Thoracic aorta (tissue), 2 donors: ENCODE measurements around the gene RPS27. TPM values are rescaled to one million over a fixed set of nuclear protein-coding genes. Genes with fewer than 3 reads are reported as not detected.

Source experiments
- ATAC-seq: fragments of 150-250 bp; one replicate; pipeline ENCODE4 v1.8.0; 2017; ENCODE audit warnings: low read depth; ENCODE audit not compliant: insufficient number of reproducible peaks, low FRiP score
- DNase-seq: peaks from one replicate; pipeline ENCODE4 v3.0.0-alpha.2; 2020; ENCODE audit warnings: low spot score
- H3K27ac ChIP-seq, 2 donors: fragments of 200-600 bp; sonication (generic); 1 replicate in 1 of 2; 2 replicates in 1 of 2; pipeline ENCODE4 v1.5.1; 2016; ENCODE audit warnings: mild to moderate bottlenecking in 2 of 2, moderate library complexity in 2 of 2
- H3K27me3 ChIP-seq: fragments of 200-600 bp; sonication (generic); replicated peaks from 2 replicates; pipeline ENCODE4 v1.6.0; 2016; ENCODE audit warnings: mild to moderate bottlenecking; ENCODE audit not compliant: insufficient read depth
- H3K36me3 ChIP-seq: fragments of 200-600 bp; sonication (generic); one replicate; pipeline ENCODE4 v1.5.1; 2016
- H3K4me1 ChIP-seq, 2 donors: fragments of 200-600 bp; sonication (generic); 1 replicate in 1 of 2; 2 replicates in 1 of 2; pipeline versions ENCODE4 v1.5.1 to v1.6.0; 2016; ENCODE audit warnings: low read depth in 2 of 2, mild to moderate bottlenecking in 1 of 2; ENCODE audit not compliant: control insufficient read depth in 1 of 2
- H3K4me3 ChIP-seq: fragments of 200-600 bp; sonication (generic); 2 replicates; pipeline ENCODE4 v1.5.1; 2016; ENCODE audit warnings: mild to moderate bottlenecking
- H3K9me3 ChIP-seq: fragments of 200-600 bp; sonication (generic); 2 replicates; pipeline ENCODE4 v1.5.1; 2016
- total RNA-seq, 2 donors: library from RNA; depleted of rRNA; stranded (reverse); fragments of >200 nt; gene quantifications; one replicate each; pipeline versions ENCODE4 v1.1.0 to v1.2.3, GENCODE V29; 2016
- TF ChIP-seq, protein P1 (sequence below): fragments of 200-600 bp; sonication (generic); IDR thresholded peaks from one replicate; pipeline ENCODE4 v1.5.1; 2019; ENCODE audit warnings: antibody characterized with exemption

RPS27 gene
- total RNA-seq, 2 donors from 2014 or later: 1,129 to 1,416 TPM

DNA sequence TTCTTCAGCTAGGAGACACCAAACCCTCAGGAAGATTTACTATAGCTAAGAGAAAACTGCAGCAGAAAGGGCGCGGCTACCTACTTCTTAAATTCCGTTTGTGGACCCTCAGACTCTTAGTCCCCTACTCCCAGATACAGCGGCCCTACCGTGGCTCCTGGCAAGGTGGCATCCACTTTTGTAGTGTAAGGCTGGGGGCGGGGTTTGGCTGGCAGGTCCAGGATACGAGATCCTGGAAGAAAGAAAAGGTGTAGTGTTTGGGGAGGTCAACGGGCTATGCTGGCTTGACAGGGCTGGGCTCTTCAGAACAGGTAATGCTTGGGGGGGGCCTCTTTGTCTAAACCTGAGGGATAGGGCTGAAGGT is 22.6 kb upstream of the RPS27 start:
- Histone ChIP-seq H3K9me3 (no peaks in the 10 kb centered on the region), H3K4me3 (peak overlapping the region; percentile 85), H3K27ac (peak overlapping the region; percentile 84 to 92), H3K27me3 (no peaks in the 10 kb centered on the region), H3K4me1 (peaks cover 22 to 32% of the 10 kb centered on the region in 2 donors), H3K36me3 (peaks cover under 1% of the 10 kb centered on the region)
- ATAC-seq (no peak), DNase-seq (no peak)
- TF ChIP-seq, protein P1, sequence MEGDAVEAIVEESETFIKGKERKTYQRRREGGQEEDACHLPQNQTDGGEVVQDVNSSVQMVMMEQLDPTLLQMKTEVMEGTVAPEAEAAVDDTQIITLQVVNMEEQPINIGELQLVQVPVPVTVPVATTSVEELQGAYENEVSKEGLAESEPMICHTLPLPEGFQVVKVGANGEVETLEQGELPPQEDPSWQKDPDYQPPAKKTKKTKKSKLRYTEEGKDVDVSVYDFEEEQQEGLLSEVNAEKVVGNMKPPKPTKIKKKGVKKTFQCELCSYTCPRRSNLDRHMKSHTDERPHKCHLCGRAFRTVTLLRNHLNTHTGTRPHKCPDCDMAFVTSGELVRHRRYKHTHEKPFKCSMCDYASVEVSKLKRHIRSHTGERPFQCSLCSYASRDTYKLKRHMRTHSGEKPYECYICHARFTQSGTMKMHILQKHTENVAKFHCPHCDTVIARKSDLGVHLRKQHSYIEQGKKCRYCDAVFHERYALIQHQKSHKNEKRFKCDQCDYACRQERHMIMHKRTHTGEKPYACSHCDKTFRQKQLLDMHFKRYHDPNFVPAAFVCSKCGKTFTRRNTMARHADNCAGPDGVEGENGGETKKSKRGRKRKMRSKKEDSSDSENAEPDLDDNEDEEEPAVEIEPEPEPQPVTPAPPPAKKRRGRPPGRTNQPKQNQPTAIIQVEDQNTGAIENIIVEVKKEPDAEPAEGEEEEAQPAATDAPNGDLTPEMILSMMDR: no peak

DNA sequence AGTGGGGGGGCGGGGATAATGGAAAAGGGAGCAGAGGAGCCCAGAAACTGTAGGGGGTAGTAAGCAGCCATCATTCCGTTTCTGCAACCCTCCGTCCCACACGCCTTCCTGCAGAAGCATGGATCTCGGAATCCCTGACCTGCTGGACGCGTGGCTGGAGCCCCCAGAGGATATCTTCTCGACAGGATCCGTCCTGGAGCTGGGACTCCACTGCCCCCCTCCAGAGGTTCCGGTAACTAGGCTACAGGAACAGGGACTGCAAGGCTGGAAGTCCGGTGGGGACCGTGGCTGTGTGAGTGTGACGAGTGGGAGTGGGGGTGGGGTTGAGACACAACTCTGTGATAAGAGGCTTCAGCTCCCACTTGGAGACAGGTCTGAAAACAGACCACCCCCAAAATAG is 22.2 kb upstream of the RPS27 start:
- peaks cover 5% of the 10 kb centered on the region for H3K36me3 ChIP-seq
- ATAC-seq (no peak), DNase-seq (no peak)
- H3K4me1 ChIP-seq: peaks cover 22 to 32% of the 10 kb centered on the region in 2 donors
- H3K9me3 ChIP-seq: no peaks in the 10 kb centered on the region
- H3K27ac ChIP-seq: peak overlapping the region in 1 of 2 donors; percentile 92
- peak overlapping the region; percentile 85 for H3K4me3 ChIP-seq
- no peaks in the 10 kb centered on the region for H3K27me3 ChIP-seq
- TF ChIP-seq, protein P1: no peak

DNA sequence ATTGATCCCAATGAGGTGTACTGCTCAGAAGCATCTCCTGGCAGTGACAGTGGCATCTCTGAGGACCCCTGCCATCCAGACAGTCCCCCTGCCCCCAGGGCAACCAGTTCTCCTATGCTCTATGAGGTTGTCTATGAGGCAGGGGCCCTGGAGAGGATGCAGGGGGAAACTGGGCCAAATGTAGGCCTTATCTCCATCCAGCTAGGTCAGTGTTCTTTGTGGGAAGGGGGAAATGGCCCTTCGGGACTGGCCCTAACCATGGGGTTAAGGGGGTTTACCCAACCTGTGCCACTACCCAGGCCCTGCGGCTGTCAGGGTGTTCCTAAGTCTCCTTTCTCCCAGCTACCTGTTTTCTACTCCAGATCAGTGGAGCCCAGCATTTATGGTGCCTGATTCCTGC is 21.6 kb upstream of the RPS27 start:
- H3K36me3 ChIP-seq: peaks cover 11% of the 10 kb centered on the region
- TF ChIP-seq, protein P1: no peak
- ATAC-seq (no peak), DNase-seq (no peak)
- H3K9me3 ChIP-seq: no peaks in the 10 kb centered on the region
- H3K4me3 ChIP-seq: no peak overlapping the region
- H3K27ac ChIP-seq: no peak overlapping the region
- H3K4me1 ChIP-seq: peaks cover 20 to 30% of the 10 kb centered on the region in 2 donors
- H3K27me3 ChIP-seq: no peaks in the 10 kb centered on the region

DNA sequence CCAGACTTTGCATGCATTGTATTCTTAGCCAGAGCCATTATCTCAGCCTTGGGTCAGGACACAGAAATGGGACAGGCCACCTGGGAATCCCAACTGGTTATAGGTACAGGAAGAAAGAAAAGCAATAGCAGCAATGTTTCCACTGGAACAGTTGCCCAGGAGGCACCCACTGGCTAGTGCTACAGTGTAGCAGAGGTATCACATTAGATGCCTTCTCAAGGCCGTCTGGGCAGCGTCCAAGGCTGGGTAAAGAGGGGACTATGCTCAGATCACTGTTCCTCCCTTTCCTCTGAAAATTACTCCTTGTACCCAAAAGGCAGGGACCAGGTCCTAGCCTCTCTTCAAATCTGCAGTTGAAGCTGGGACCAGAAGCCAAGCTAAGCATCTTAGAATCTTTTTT is 20.2 kb upstream of the RPS27 start:
- Histone ChIP-seq H3K36me3 (peaks cover 18% of the 10 kb centered on the region), H3K4me3 (no peak overlapping the region), H3K27ac (no peak overlapping the region), H3K4me1 (peaks cover 14 to 22% of the 10 kb centered on the region in 2 donors), H3K9me3 (no peaks in the 10 kb centered on the region), H3K27me3 (no peaks in the 10 kb centered on the region)
- DNase-seq (no peak), ATAC-seq (no peak)
- TF ChIP-seq, protein P1: no peak

DNA sequence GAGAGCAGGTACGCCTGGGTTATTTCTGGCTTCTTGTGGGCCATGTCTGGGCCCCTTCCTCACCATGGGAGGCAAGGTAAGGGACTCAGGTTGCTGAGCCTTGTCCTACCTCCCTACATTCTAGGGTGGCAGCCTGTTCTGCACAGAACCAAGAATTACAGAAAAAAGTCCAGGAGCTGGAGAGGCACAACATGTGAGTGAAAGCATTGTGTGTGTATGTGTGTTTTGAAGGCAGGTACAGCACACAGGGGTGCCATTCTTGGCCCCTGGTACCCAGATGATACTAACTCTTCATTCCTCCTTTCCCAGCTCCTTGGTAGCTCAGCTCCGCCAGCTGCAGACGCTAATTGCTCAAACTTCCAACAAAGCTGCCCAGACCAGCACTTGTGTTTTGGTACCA is 17.5 kb upstream of the RPS27 start:
- DNase-seq (no peak), ATAC-seq (no peak)
- TF ChIP-seq, protein P1: no peak
- peaks cover 23% of the 10 kb centered on the region for H3K36me3 ChIP-seq
- no peaks in the 10 kb centered on the region for H3K9me3 ChIP-seq
- peaks cover 13 to 18% of the 10 kb centered on the region in 2 donors for H3K4me1 ChIP-seq
- H3K4me3 ChIP-seq: no peak overlapping the region
- H3K27me3 ChIP-seq: no peaks in the 10 kb centered on the region
- H3K27ac ChIP-seq: no peak overlapping the region
